HG03280 (cell line): ENCODE results near the gene MYO1E.
"Not testable (repeated sequence)": the region's sequence is repeated elsewhere in the genome, so short reads cannot be mapped to it uniquely, and the experiment has no call there.

Source experiments
- ATAC-seq: cut with Tn5 transposase; IDR thresholded peaks from one replicate; pipeline ENCODE4 v1.9.1; 2021; ENCODE audit warnings: mild to moderate bottlenecking, moderate library complexity; ENCODE audit not compliant: unreplicated experiment

MYO1E gene

GRCh38 chr15:59388670-59389069 is 16.0 kb upstream of the MYO1E start:
- no peak for ATAC-seq

GRCh38 chr15:59387196-59387878 is 14.7 kb upstream of the MYO1E start:
- not testable (repeated sequence) for ATAC-seq

GRCh38 chr15:59385171-59385570 is 12.5 kb upstream of the MYO1E start:
- no peak for ATAC-seq

- ATAC-seq = no peak
Observed at GRCh38 chr15:59384507-59384906, 11.8 kb upstream of the MYO1E start.

GRCh38 chr15:59380902-59381610 is 8.4 kb upstream of the MYO1E start:
- ATAC-seq = no peak

- no peak for ATAC-seq
Observed at GRCh38 chr15:59379531-59379930, 6.9 kb upstream of the MYO1E start.

- no peak for ATAC-seq
Observed at GRCh38 chr15:59378855-59379254, 6.2 kb upstream of the MYO1E start.

GRCh38 chr15:59377924-59378323 is 5.3 kb upstream of the MYO1E start:
- ATAC-seq = no peak

GRCh38 chr15:59376733-59377132 is 4.1 kb upstream of the MYO1E start:
- no peak for ATAC-seq

- no peak for ATAC-seq
Observed at GRCh38 chr15:59373215-59373614, 544 bp upstream of the MYO1E start.

GRCh38 chr15:59371458-59372351 is 966 bp downstream of the MYO1E start:
- peak; percentile 27 for ATAC-seq

GRCh38 chr15:59369597-59369996 is 3.1 kb downstream of the MYO1E start:
- no peak for ATAC-seq

- no peak for ATAC-seq
Observed at GRCh38 chr15:59367022-59367451, 5.6 kb downstream of the MYO1E start.

- ATAC-seq = no peak
Observed at GRCh38 chr15:59366333-59367021, 6.2 kb downstream of the MYO1E start.

GRCh38 chr15:59364248-59364647 is 8.4 kb downstream of the MYO1E start:
- no peak for ATAC-seq

GRCh38 chr15:59362331-59362730 is 10.3 kb downstream of the MYO1E start:
- ATAC-seq = no peak

- ATAC-seq = no peak
Observed at GRCh38 chr15:59360896-59361295, 11.8 kb downstream of the MYO1E start.

- no peak for ATAC-seq
Observed at GRCh38 chr15:59360305-59360704, 12.4 kb downstream of the MYO1E start.

GRCh38 chr15:59355730-59356129 is 16.9 kb downstream of the MYO1E start:
- ATAC-seq = no peak

- no peak for ATAC-seq
Observed at GRCh38 chr15:59354417-59355031, 18.1 kb downstream of the MYO1E start.
